ENCODE results near the gene ARID3C. TPM values are rescaled to one million over a fixed set of nuclear protein-coding genes. Genes with fewer than 3 reads are reported as not detected.
A peak's percentile ranks its signal among the peaks of the same experiment; 100 is the strongest.

ARID3C gene
- total and polyA plus RNA-seq, 10 of the 15 experiments (the other 5 are each of a cell fraction or from before 2014, with no cell fraction given), result not detected

- BruUV-seq (replicated peaks), result no TSS peak
- no peaks in the 10 kb centered on the region for H3K79me2 ChIP-seq (ENCODE audit: control insufficient read depth, insufficient read depth, low read length)
- no peaks in the 10 kb centered on the region for H3K4me1 ChIP-seq (ENCODE audit: control insufficient read depth, insufficient read depth, low read length)
- peaks cover 20 to 27% of the 10 kb centered on the region in 2 experiments for H3K27me3 ChIP-seq (replicated peaks in 1 of 2; ENCODE audit: control insufficient read depth in 2 of 2, insufficient read depth in 2 of 2, low read length in 1 of 2)
- TF ChIP-seq RAD21 (IDR thresholded peaks at IDR 0.05; ENCODE audit: insufficient read depth, low read depth, low read length), result no peak
- peak; percentile 63; the same call in 1 of the 2 replicates for TF ChIP-seq PAX5 (IDR thresholded peaks at IDR 0.05; ENCODE audit: borderline replicate concordance, low read depth, low read length)
- in situ Hi-C loops (cut with MboI), result no loop called here
- peaks cover 6% of the 10 kb centered on the region for H4K20me1 ChIP-seq (ENCODE audit: control insufficient read depth, insufficient read depth)
- intact Hi-C loops (cut with micrococcal nuclease; ENCODE audit: unreplicated experiment), result no loop called here
- no peak for DNase-seq (ENCODE audit: low read depth, low spot score)
- no peak for FAIRE-seq
- no peak overlapping the region for H2AFZ ChIP-seq (ENCODE audit: control insufficient read depth, low read depth, low read length)
- WGBS (ENCODE audit: insufficient coverage, insufficient replicate concordance, low lambda C conversion rate, missing lambda C conversion rate), result 11% methylated on average over 8 of the region's 8 CpGs
- CTCF ChIA-PET, result no interaction called here
- RAD21 ChIA-PET (ENCODE audit: unreplicated experiment), result interaction anchor here (0.7 kb wide), 1 partner anchor 177 kb away, joined by 3 read pairs; no protein-coding TSS in a partner anchor
- H3K4me2 ChIP-seq (ENCODE audit: control insufficient read depth, insufficient read depth), result no peak overlapping the region
- SMC1A ChIA-PET (ENCODE audit: uncharacterized antibody, unreplicated experiment), result no interaction called here
- POLR2A ChIA-PET, result no interaction called here
- H3K4me3 ChIP-seq, result no peak overlapping the region
- no peaks in the 10 kb centered on the region for H3K9me3 ChIP-seq (replicated peaks; ENCODE audit: control insufficient read depth, insufficient read depth, low read length)
- H3K27ac ChIP-seq (ENCODE audit: control insufficient read depth, insufficient read depth), result no peak overlapping the region
- H3K9ac ChIP-seq (ENCODE audit: control insufficient read depth, insufficient read depth, low read length), result no peak overlapping the region
- H3K36me3 ChIP-seq (ENCODE audit: control insufficient read depth in 2 of 2, insufficient read depth in 2 of 2, low read length in 1 of 2), result no peaks in the 10 kb centered on the region
- ATAC-seq, result no peak
Measured at GRCh38 chr9:34580358-34580757, 48.5 kb downstream of the ARID3C start.

GRCh38 chr9:34579808-34580163 is 49.1 kb downstream of the ARID3C start:
- Histone ChIP-seq H3K27me3 (replicated peaks in 1 of 2; ENCODE audit: control insufficient read depth in 2 of 2, insufficient read depth in 2 of 2, low read length in 1 of 2) (peaks cover 19 to 23% of the 10 kb centered on the region in 2 experiments), H3K79me2 (ENCODE audit: control insufficient read depth, insufficient read depth, low read length) (no peaks in the 10 kb centered on the region), H3K4me2 (ENCODE audit: control insufficient read depth, insufficient read depth) (no peak overlapping the region), H3K9me3 (replicated peaks; ENCODE audit: control insufficient read depth, insufficient read depth, low read length) (no peaks in the 10 kb centered on the region), H2AFZ (ENCODE audit: control insufficient read depth, low read depth, low read length) (no peak overlapping the region), H3K36me3 (ENCODE audit: control insufficient read depth in 2 of 2, insufficient read depth in 2 of 2, low read length in 1 of 2) (no peaks in the 10 kb centered on the region), H3K27ac (ENCODE audit: control insufficient read depth, insufficient read depth) (no peak overlapping the region), H3K9ac (ENCODE audit: control insufficient read depth, insufficient read depth, low read length) (no peak overlapping the region), H4K20me1 (ENCODE audit: control insufficient read depth, insufficient read depth) (peaks cover 3% of the 10 kb centered on the region), H3K4me1 (ENCODE audit: control insufficient read depth, insufficient read depth, low read length) (no peaks in the 10 kb centered on the region), H3K4me3 (no peak overlapping the region)
- RAD21 ChIA-PET (ENCODE audit: unreplicated experiment), result interaction anchor here (0.7 kb wide), 1 partner anchor 176 kb away, joined by 3 read pairs; no protein-coding TSS in a partner anchor
- BruUV-seq (replicated peaks), result no TSS peak
- WGBS (ENCODE audit: insufficient coverage, insufficient replicate concordance, low lambda C conversion rate, missing lambda C conversion rate), result 49% methylated on average over 5 of the region's 5 CpGs
- TF ChIP-seq ETV6 (conservative IDR thresholded peaks at IDR 0.05 in 1 of 2, IDR thresholded peaks at IDR 0.05 in 1 of 2; ENCODE audit: borderline replicate concordance in 1 of 2, low read depth in 1 of 2), result no peak
- TF ChIP-seq CBX5 (IDR thresholded peaks at IDR 0.05; ENCODE audit: low read depth), result no peak
- no peak for TF ChIP-seq NR2C1 (IDR thresholded peaks at IDR 0.05)
- no peak for TF ChIP-seq ESRRA (IDR thresholded peaks at IDR 0.05; ENCODE audit: low read length)
- no peak for TF ChIP-seq MTA2 (IDR thresholded peaks at IDR 0.05; ENCODE audit: low read depth)
- TF ChIP-seq CHD1 (IDR thresholded peaks at IDR 0.05; ENCODE audit: low read depth, low read length), result no peak
- TF ChIP-seq USF1 (IDR thresholded peaks at IDR 0.05; ENCODE audit: borderline replicate concordance, extremely low read length, insufficient read depth, low read depth, low read length), result no peak
- no peak for TF ChIP-seq EGR1 (IDR thresholded peaks at IDR 0.05; ENCODE audit: borderline replicate concordance in 1 of 2, low read depth in 2 of 2, low read length in 2 of 2)
- no peak for TF ChIP-seq TCF7 (IDR thresholded peaks at IDR 0.05; ENCODE audit: borderline replicate concordance)
- no peak for TF ChIP-seq CTCF (IDR thresholded peaks at IDR 0.05 in 2 of 3, conservative IDR thresholded peaks at IDR 0.05 in 1 of 3; ENCODE audit: control insufficient read depth in 2 of 3, extremely low read depth in 1 of 3, insufficient read depth in 1 of 3, low read depth in 3 of 3, low read length in 3 of 3)
- TF ChIP-seq KLF5 (IDR thresholded peaks at IDR 0.05; ENCODE audit: partially characterized antibody), result no peak
- POLR2A ChIA-PET, result no interaction called here
- no peak for FAIRE-seq
- ATAC-seq, result no peak
- intact Hi-C loops (cut with micrococcal nuclease; ENCODE audit: unreplicated experiment) (no loop called here), in situ Hi-C loops (cut with MboI) (no loop called here)
- no peak for DNase-seq (ENCODE audit: low read depth, low spot score)
- CTCF ChIA-PET, result no interaction called here
- SMC1A ChIA-PET (ENCODE audit: uncharacterized antibody, unreplicated experiment), result no interaction called here
